ENCODE results near the gene SBK3.

GRCh38 chr19:55581145-55581822 lies 35.9 kb upstream of the SBK3 start:
- TF ChIP-seq CTCF (IDR thresholded peaks at IDR 0.05; ENCODE audit: low read depth, low read length): no peak
- TF ChIP-seq POLR2A (IDR thresholded peaks at IDR 0.05; ENCODE audit: extremely low read depth, insufficient read length): no peak
- no peak for TF ChIP-seq MAX (IDR thresholded peaks at IDR 0.05; ENCODE audit: low read depth, low read length)
